ENCODE data around the gene NEK11. TPM values are rescaled to one million over a fixed set of nuclear protein-coding genes. Genes with fewer than 3 reads are reported as not detected.

NEK11 gene
- total RNA-seq, 1 experiment from 2014 or later, result 9.5 TPM

DNA sequence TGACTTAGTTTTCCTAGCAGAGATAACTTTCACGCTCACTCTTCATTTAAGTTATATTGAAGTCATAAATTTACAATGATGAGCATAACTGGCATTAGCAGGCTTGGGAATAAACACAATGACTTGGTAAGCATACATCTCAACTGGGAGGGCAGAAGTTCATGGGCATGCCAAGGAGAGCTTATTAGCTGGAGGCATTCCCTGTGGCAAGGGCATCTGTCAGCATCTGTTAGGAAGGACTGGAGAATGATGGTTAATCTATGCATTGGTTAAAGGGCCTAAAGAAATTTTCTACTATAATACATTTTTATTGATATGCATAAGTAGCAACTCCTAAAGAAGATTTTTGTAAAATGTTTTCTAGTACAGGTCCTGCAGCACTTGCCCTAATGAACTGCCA, 52.4 kb downstream of the NEK11 start:
- no peak for DNase-seq (ENCODE audit: low read depth, low spot score)
- no peak for ATAC-seq
- ChIA-PET POLR2A (no interaction called here), CTCF (no interaction called here)
- TF ChIP-seq, protein P1, sequence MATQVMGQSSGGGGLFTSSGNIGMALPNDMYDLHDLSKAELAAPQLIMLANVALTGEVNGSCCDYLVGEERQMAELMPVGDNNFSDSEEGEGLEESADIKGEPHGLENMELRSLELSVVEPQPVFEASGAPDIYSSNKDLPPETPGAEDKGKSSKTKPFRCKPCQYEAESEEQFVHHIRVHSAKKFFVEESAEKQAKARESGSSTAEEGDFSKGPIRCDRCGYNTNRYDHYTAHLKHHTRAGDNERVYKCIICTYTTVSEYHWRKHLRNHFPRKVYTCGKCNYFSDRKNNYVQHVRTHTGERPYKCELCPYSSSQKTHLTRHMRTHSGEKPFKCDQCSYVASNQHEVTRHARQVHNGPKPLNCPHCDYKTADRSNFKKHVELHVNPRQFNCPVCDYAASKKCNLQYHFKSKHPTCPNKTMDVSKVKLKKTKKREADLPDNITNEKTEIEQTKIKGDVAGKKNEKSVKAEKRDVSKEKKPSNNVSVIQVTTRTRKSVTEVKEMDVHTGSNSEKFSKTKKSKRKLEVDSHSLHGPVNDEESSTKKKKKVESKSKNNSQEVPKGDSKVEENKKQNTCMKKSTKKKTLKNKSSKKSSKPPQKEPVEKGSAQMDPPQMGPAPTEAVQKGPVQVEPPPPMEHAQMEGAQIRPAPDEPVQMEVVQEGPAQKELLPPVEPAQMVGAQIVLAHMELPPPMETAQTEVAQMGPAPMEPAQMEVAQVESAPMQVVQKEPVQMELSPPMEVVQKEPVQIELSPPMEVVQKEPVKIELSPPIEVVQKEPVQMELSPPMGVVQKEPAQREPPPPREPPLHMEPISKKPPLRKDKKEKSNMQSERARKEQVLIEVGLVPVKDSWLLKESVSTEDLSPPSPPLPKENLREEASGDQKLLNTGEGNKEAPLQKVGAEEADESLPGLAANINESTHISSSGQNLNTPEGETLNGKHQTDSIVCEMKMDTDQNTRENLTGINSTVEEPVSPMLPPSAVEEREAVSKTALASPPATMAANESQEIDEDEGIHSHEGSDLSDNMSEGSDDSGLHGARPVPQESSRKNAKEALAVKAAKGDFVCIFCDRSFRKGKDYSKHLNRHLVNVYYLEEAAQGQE (IDR thresholded peaks at IDR 0.05; ENCODE audit: insufficient read depth in 1 of 2, low read depth in 2 of 2, low read length in 1 of 2), result no peak
- TF ChIP-seq TCF7L2 (IDR thresholded peaks at IDR 0.05; ENCODE audit: low read depth, low read length) (no peak), SIN3A (IDR thresholded peaks at IDR 0.05; ENCODE audit: borderline replicate concordance, insufficient read depth, low read depth, low read length) (no peak), CTCF (IDR thresholded peaks at IDR 0.05) (no peak), POLR2AphosphoS5 (IDR thresholded peaks at IDR 0.05; ENCODE audit: low read depth, low read length) (no peak)
- no peaks in the 10 kb centered on the region for H3K4me1 ChIP-seq (ENCODE audit: control insufficient read depth, insufficient read depth, low read length)
- no peak overlapping the region for H3K27ac ChIP-seq (ENCODE audit: low read length)
- no peaks in the 10 kb centered on the region for H3K27me3 ChIP-seq (ENCODE audit: control insufficient read depth, insufficient read depth, low read length)
- no peak overlapping the region for H3K4me3 ChIP-seq (ENCODE audit: low read depth in 2 of 2, low read length in 2 of 2)
- H3K36me3 ChIP-seq (ENCODE audit: control insufficient read depth, insufficient read depth, low read length), result no peaks in the 10 kb centered on the region
- intact Hi-C loops (cut with micrococcal nuclease; ENCODE audit: unreplicated experiment) (no loop called here), in situ Hi-C loops (cut with HindIII; ENCODE audit: low pct_unique_long_range_greater_than_20kb, low sequenced_read_pairs) (no loop called here)
- H3K9me3 ChIP-seq (ENCODE audit: control insufficient read depth, insufficient read depth, low read depth, low read length), result no peaks in the 10 kb centered on the region
- BruUV-seq (replicated peaks), result no TSS peak

DNA sequence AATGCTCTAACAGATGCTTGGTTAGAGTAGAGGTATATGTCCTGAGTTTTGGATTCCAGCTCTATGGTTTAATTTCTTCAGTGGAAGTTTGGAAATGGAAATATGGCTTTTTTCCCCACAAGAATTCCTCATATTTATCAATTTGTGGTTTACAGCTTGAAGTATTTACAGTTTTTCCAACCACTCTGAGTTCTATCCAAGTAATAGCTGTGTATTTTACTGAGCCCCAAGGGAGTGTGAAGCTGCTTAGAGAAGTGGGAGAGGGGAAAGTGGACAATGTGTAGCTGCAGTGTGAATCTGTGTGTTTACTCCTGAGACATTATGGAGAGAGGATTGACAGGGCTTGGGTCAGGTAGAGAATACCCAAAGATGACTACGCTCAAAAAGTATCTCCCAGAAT, 54.5 kb downstream of the NEK11 start:
- H3K36me3 ChIP-seq (ENCODE audit: control insufficient read depth, insufficient read depth, low read length), result no peaks in the 10 kb centered on the region
- H3K27ac ChIP-seq (ENCODE audit: low read length), result no peak overlapping the region
- no peaks in the 10 kb centered on the region for H3K4me1 ChIP-seq (ENCODE audit: control insufficient read depth, insufficient read depth, low read length)
- BruUV-seq (replicated peaks), result no TSS peak
- ATAC-seq, result no peak
- ChIA-PET POLR2A (no interaction called here), CTCF (no interaction called here)
- intact Hi-C loops (cut with micrococcal nuclease; ENCODE audit: unreplicated experiment), result no loop called here
- TF ChIP-seq POLR2AphosphoS5 (IDR thresholded peaks at IDR 0.05; ENCODE audit: low read depth, low read length), result no peak
- no peak for TF ChIP-seq SIN3A (IDR thresholded peaks at IDR 0.05; ENCODE audit: borderline replicate concordance, insufficient read depth, low read depth, low read length)
- no peak for TF ChIP-seq CTCF (IDR thresholded peaks at IDR 0.05)
- no peak for TF ChIP-seq TCF7L2 (IDR thresholded peaks at IDR 0.05; ENCODE audit: low read depth, low read length)
- TF ChIP-seq, protein P1 (IDR thresholded peaks at IDR 0.05; ENCODE audit: insufficient read depth in 1 of 2, low read depth in 2 of 2, low read length in 1 of 2), result no peak
- H3K9me3 ChIP-seq (ENCODE audit: control insufficient read depth, insufficient read depth, low read depth, low read length), result no peaks in the 10 kb centered on the region
- no peaks in the 10 kb centered on the region for H3K27me3 ChIP-seq (ENCODE audit: control insufficient read depth, insufficient read depth, low read length)
- in situ Hi-C loops (cut with HindIII; ENCODE audit: low pct_unique_long_range_greater_than_20kb, low sequenced_read_pairs), result no loop called here
- no peak overlapping the region for H3K4me3 ChIP-seq (ENCODE audit: low read depth in 2 of 2, low read length in 2 of 2)
- DNase-seq (ENCODE audit: low read depth, low spot score), result no peak

Measured in Panc1 (cell line).